HepG2 (cell line): ENCODE data around the gene SCAMP3. TPM values are rescaled to one million over a fixed set of nuclear protein-coding genes. Genes with fewer than 3 reads are reported as not detected.

Source experiments
- ATAC-seq: fragments of 200-7000 bp; cut with Tn5 transposase; 3 replicates; pipeline ENCODE4 v1.9.1; 2020; ENCODE audit warnings: mild to moderate bottlenecking, moderate library complexity
- BruUV-seq: library from RNA; stranded (reverse); fragments of 400-500 nt; replicated peaks from 2 replicates; lab custom pipeline; 2021; lab: Mats Ljungman, UMichigan
- CTCF ChIA-PET: fragments of 300-600 bp; formaldehyde crosslinking; extraction: SDS; loops from one replicate; lab custom pipeline; 2021; ENCODE audit warnings: low total read pairs, inconsistent platforms, low intra/inter-chr PET ratio; lab: Yijun Ruan, JAX
- POLR2A ChIA-PET: fragments of 350-600 bp; sonication (Branson Sonifier 250); formaldehyde crosslinking; loops from one replicate; lab custom pipeline; 2020; ENCODE audit warnings: antibody characterized with exemption, inconsistent platforms; lab: Yijun Ruan, JAX
- DNase-seq: peaks from one replicate; pipeline ENCODE4 v3.0.0-alpha.2; 2015; ENCODE audit warnings: low spot score
- FAIRE-seq: peaks from 3 replicates; lab custom pipeline; 2011; peaks lifted over from hg19 to GRCh38; lab: Jason Lieb, UNC
- H2AFZ ChIP-seq: one replicate; pipeline ENCODE4 v1.6.1; 2011; ENCODE audit warnings: low read length, inconsistent platforms
- H3K27ac ChIP-seq: fragments of 300-600 bp; 3 replicates; pipeline ENCODE4 v1.8.0; 2011; ENCODE audit warnings: mixed run types, mild to moderate bottlenecking, mixed read lengths, low read length, inconsistent platforms; ENCODE audit not compliant: insufficient read depth; ENCODE audit errors: extremely low read length
- H3K27me3 ChIP-seq, 2 experiments: fragments of 200-600 bp in 1 of 2; 2 replicates in 1 of 2; 3 replicates in 1 of 2; pipeline versions ENCODE4 v1.6.0 to v1.8.0; 2011; ENCODE audit warnings: low read length in 2 of 2, mild to moderate bottlenecking in 2 of 2, moderate library complexity in 2 of 2, inconsistent platforms in 1 of 2; ENCODE audit not compliant: insufficient read depth in 2 of 2, control insufficient read depth in 1 of 2
- H3K36me3 ChIP-seq, 2 experiments: fragments of 200-600 bp in 1 of 2; replicated peaks in 1 of 2; 2 replicates in 1 of 2; 3 replicates in 1 of 2; pipeline versions ENCODE4 v1.5.1 to v1.8.0; 2011; ENCODE audit warnings: low read length in 2 of 2, inconsistent platforms in 1 of 2; ENCODE audit not compliant: insufficient read depth in 2 of 2, control insufficient read depth in 1 of 2
- H3K4me1 ChIP-seq: 2 replicates; pipeline ENCODE4 v1.5.1; 2012; ENCODE audit warnings: low read length, inconsistent platforms; ENCODE audit not compliant: insufficient read depth
- H3K4me2 ChIP-seq: 2 replicates; pipeline ENCODE4 v1.6.0; 2011; ENCODE audit warnings: low read depth, low read length, inconsistent platforms
- H3K4me3 ChIP-seq, 3 experiments: fragments of 200-600 bp in 1 of 3; sonication (generic), shearing (Covaris generic) in 1 of 3; replicated peaks in 1 of 3; 2 replicates each; pipeline ENCODE4 v1.5.1; 2011 to 2016; ENCODE audit warnings: low read length in 3 of 3, inconsistent platforms in 2 of 3, low read depth in 2 of 3, mild to moderate bottlenecking in 2 of 3, control low read depth in 1 of 3, mixed read lengths in 1 of 3; ENCODE audit not compliant: insufficient read depth in 1 of 3
- H3K79me2 ChIP-seq: one replicate; pipeline ENCODE4 v1.6.1; 2011; ENCODE audit warnings: low read length, inconsistent platforms; ENCODE audit not compliant: insufficient read depth
- H3K9ac ChIP-seq: 2 replicates; pipeline ENCODE4 v1.6.0; 2011; ENCODE audit warnings: mild to moderate bottlenecking, low read depth, low read length, inconsistent platforms; ENCODE audit not compliant: insufficient read depth
- H3K9me3 ChIP-seq: 2 replicates; pipeline ENCODE4 v1.5.1; 2012; ENCODE audit warnings: mild to moderate bottlenecking, low read length
- H4K20me1 ChIP-seq: 2 replicates; pipeline ENCODE4 v1.6.0; 2011; ENCODE audit warnings: inconsistent platforms, mild to moderate bottlenecking, low read length, moderate library complexity; ENCODE audit not compliant: insufficient read depth
- FOXC1 ChIP-seq: sonication (generic); formaldehyde crosslinking; IDR thresholded peaks from 2 replicates; pipeline ENCODE4 v1.8.0; 2022; ENCODE audit warnings: mild to moderate bottlenecking, missing genetic modification reagents, borderline replicate concordance
- HDAC1 ChIP-seq: sonication (generic); formaldehyde crosslinking; IDR thresholded peaks from 2 replicates; pipeline ENCODE4 v1.5.1; 2020; ENCODE audit warnings: mild to moderate bottlenecking, missing genetic modification reagents
- HNF1A ChIP-seq, 2 experiments: sonication (generic) in 1 of 2; formaldehyde crosslinking in 1 of 2; IDR thresholded peaks; 2 replicates each; pipeline versions ENCODE4 v1.4.0 to v1.6.1; 2016 to 2020; ENCODE audit warnings: borderline replicate concordance in 1 of 2, low read depth in 1 of 2, mild to moderate bottlenecking in 1 of 2, missing genetic modification reagents in 1 of 2
- HNF4G ChIP-seq, 2 experiments: sonication (generic) in 1 of 2; formaldehyde crosslinking in 1 of 2; IDR thresholded peaks; 2 replicates each; pipeline versions ENCODE4 v1.4.0 to v1.6.1; 2011 to 2020; ENCODE audit warnings: borderline replicate concordance in 2 of 2, low read depth in 2 of 2, mild to moderate bottlenecking in 2 of 2, low read length in 1 of 2, missing genetic modification reagents in 1 of 2, moderate library complexity in 1 of 2
- KDM3A ChIP-seq: IDR thresholded peaks from 2 replicates; pipeline ENCODE4 v1.6.1; 2018; ENCODE audit warnings: low read depth, missing compliant biosample characterization
- KMT2B ChIP-seq: IDR thresholded peaks from 2 replicates; pipeline ENCODE4 v1.6.1; 2016; ENCODE audit warnings: missing genetic modification reagents, missing compliant biosample characterization
- PCBP1 ChIP-seq: fragments of 200-400 bp; formaldehyde crosslinking; IDR thresholded peaks from 2 replicates; pipeline ENCODE4 v1.6.1; 2017; ENCODE audit warnings: mild to moderate bottlenecking, low read depth, low read length, borderline replicate concordance
- REPIN1 ChIP-seq: sonication (generic); formaldehyde crosslinking; IDR thresholded peaks from 2 replicates; pipeline ENCODE4 v1.8.0; 2022; ENCODE audit warnings: missing genetic modification reagents, low read depth, mild to moderate bottlenecking, borderline replicate concordance
- ZBTB20 ChIP-seq: sonication (generic); formaldehyde crosslinking; IDR thresholded peaks from 2 replicates; pipeline ENCODE4 v1.8.1; 2023; ENCODE audit warnings: missing genetic modification reagents, low read depth, mild to moderate bottlenecking, borderline replicate concordance
- ZBTB26 ChIP-seq: IDR thresholded peaks from 2 replicates; pipeline ENCODE4 v1.6.1; 2016; ENCODE audit warnings: missing compliant biosample characterization, missing genetic modification reagents, borderline replicate concordance
- ZFAT ChIP-seq: sonication (generic); formaldehyde crosslinking; conservative IDR thresholded peaks from 2 replicates; pipeline ENCODE4 v1.8.1; 2023; ENCODE audit warnings: missing genetic modification reagents, inconsistent platforms
- ZZZ3 ChIP-seq: sonication (generic); formaldehyde crosslinking; IDR thresholded peaks from 2 replicates; pipeline ENCODE4 v1.4.0; 2020; ENCODE audit warnings: missing genetic modification reagents, mild to moderate bottlenecking, borderline replicate concordance
- WGBS: methylation state at CpG from one replicate; pipeline ENCODE4 v1.1.6; 2017; ENCODE audit warnings: low lambda C conversion rate; 5-methylcytosine and 5-hydroxymethylcytosine counted together
- in situ Hi-C: cut with HindIII; loops from 2 replicates; pipeline ENCODE4 v1.10.0; 2017; ENCODE audit warnings: low pct_unique_long_range_greater_than_20kb; ENCODE audit not compliant: extremely low pct_ligation_motif_present
- intact Hi-C: fragments of 100-400 bp; cut with micrococcal nuclease; formaldehyde crosslinking; loops from one replicate; pipeline ENCODE4 v1.10.0; 2022; ENCODE audit not compliant: unreplicated experiment
- polyA plus RNA-seq, 8 experiments: library from polyadenylated mRNA; depleted of rRNA in 3 of 8; stranded (reverse) in 7 of 8; unstranded in 1 of 8; fragments of >200 nt; fragmentation: Illumina TruSeq in 4 of 8; extraction: Trizol in 4 of 8; gene quantifications; 2 replicates each; pipeline versions ENCODE4 v1.2.1 to v1.2.3, GENCODE V29; 2011 to 2016; ENCODE audit warnings: low read depth in 4 of 8, missing spikeins in 1 of 8, mixed read lengths in 1 of 8; ENCODE audit not compliant: insufficient read depth in 1 of 8
- total RNA-seq, 5 experiments: library from RNA; depleted of rRNA; stranded (reverse); fragments of >200 nt; fragmentation: Illumina TruSeq; extraction: Trizol; gene quantifications; 2 replicates each; pipeline ENCODE4 v1.2.3, GENCODE V29; 2016; ENCODE audit warnings: low read depth in 1 of 5

The SCAMP3 gene
- total and polyA plus RNA-seq, 2 of the 13 experiments (the other 11 are each of a cell fraction or from before 2014, with no cell fraction given), result 46.8 to 83.3 TPM

- 0 out of 2 replicates have a peak, but pooled peaks have one; percentile 28 for TF ChIP-seq ZBTB26 (CRISPR knock-in tag)
- TF ChIP-seq KMT2B (CRISPR knock-in tag), result peak; percentile 36; the same call in 1 of the 2 replicates
- peak; percentile 50; the same call in 1 of the 2 replicates for TF ChIP-seq HDAC1 (CRISPR knock-in tag)
- TF ChIP-seq ZFAT (CRISPR knock-in tag), result no peak
- TF ChIP-seq ZZZ3 (CRISPR knock-in tag), result no peak
Observed at GRCh38 chr1:155277902-155278688, 15.9 kb upstream of the SCAMP3 start (continued).

- peak within 1 kb of the TSS; percentile 87 to 97 (median 95) for H3K4me3 ChIP-seq
- BruUV-seq, result TSS peak; percentile 59
- H3K9me3 ChIP-seq, result no peaks in the 10 kb centered on the region
- intact Hi-C loops, result loop anchor here (1.0 to 5.0 kb wide), 2 partner anchors 31 to 45 kb away; partner anchors contain the start of genes FDPS and RUSC1
- CTCF ChIA-PET, result interaction anchor here (2.1 to 2.4 kb wide), 2 partner anchors 31 to 46 kb away, joined by 21 to 35 read pairs; partner anchors contain the start of gene FDPS
- WGBS, result 7% methylated on average over 14 of the region's 68 CpGs
- POLR2A ChIA-PET, result interaction anchor here (0.7 to 2.6 kb wide), 10 partner anchors 11 to 46 kb away, joined by 3 to 10 read pairs (median 6); partner anchors contain the start of genes FDPS and SCAMP3
- H3K79me2 ChIP-seq, result peaks cover 7% of the 10 kb centered on the region
- no peaks in the 10 kb centered on the region for H4K20me1 ChIP-seq
- ATAC-seq (peak; percentile 79), FAIRE-seq (peak; percentile 50), DNase-seq (peak; percentile 93)
- peak within 1 kb of the TSS; percentile 68 for H3K9ac ChIP-seq
- in situ Hi-C loops, result loop anchor here (5.0 kb wide), 1 partner anchor 40 kb away; no protein-coding TSS in a partner anchor
- peaks cover 44% of the 10 kb centered on the region for H3K4me1 ChIP-seq
- no peak within 1 kb of the TSS for H2AFZ ChIP-seq
- no peaks in the 10 kb centered on the region; a peak in 1 of 5 replicates for H3K36me3 ChIP-seq
- no peaks in the 10 kb centered on the region; a peak in 2 of 5 replicates for H3K27me3 ChIP-seq
- peak within 1 kb of the TSS; percentile 38 for H3K27ac ChIP-seq
- peak within 1 kb of the TSS; percentile 95 for H3K4me2 ChIP-seq
- TF ChIP-seq ZBTB20 (CRISPR knock-in tag) (no peak), FOXC1 (peak; percentile 16; the same call in 1 of the 2 replicates), HNF4G (IDR thresholded peaks at IDR 0.05; ENCODE audit: borderline replicate concordance, low read depth, low read length) (no peak), HNF4G (CRISPR knock-in tag; IDR thresholded peaks at IDR 0.05; ENCODE audit: borderline replicate concordance, low read depth) (peak; percentile 48; the same call in 1 of the 2 replicates), REPIN1 (CRISPR knock-in tag) (peak; percentile 61), KDM3A (CRISPR knock-in tag) (0 out of 2 replicates have a peak, but pooled peaks have one; percentile 53), HNF1A (IDR thresholded peaks at IDR 0.05; ENCODE audit: low read depth) (no peak), HNF1A (CRISPR knock-in tag; IDR thresholded peaks at IDR 0.05; ENCODE audit: borderline replicate concordance) (peak; percentile 15; the same call in 1 of the 2 replicates), PCBP1 (no peak)
Observed at GRCh38 chr1:155277070-155277901, 15.1 kb upstream of the SCAMP3 start, which contains the start of gene HCN3. Gene HCN3, plus strand, starts transcription at chr1:155277463. Its CDS starts 128 bp downstream, at chr1:155277591.
